HCT116 (cell line): Measurements from ENCODE around the gene GPM6B. TPM values are rescaled to one million over a fixed set of nuclear protein-coding genes. Genes with fewer than 3 reads are reported as not detected.

Source experiments
- ATAC-seq: fragments of 200-7000 bp; cut with Tn5 transposase; 2 replicates; pipeline ENCODE4 v1.9.1; 2020; ENCODE audit warnings: mild to moderate bottlenecking, moderate library complexity
- BruUV-seq: library from RNA; stranded (reverse); fragments of 400-500 nt; replicated peaks from 2 replicates; lab custom pipeline; 2021; lab: Mats Ljungman, UMichigan
- CTCF ChIA-PET: fragments of 300-600 bp; sonication (Branson Sonifier 250); formaldehyde crosslinking; loops from one replicate; lab custom pipeline; 2021; ENCODE audit warnings: antibody characterized with exemption; lab: Charles Lee
- POLR2A ChIA-PET: fragments of 300-600, 350-600 bp; sonication (Branson Sonifier 250); formaldehyde crosslinking; loops from one replicate; lab custom pipeline; 2021; ENCODE audit warnings: antibody characterized with exemption; lab: Charles Lee
- RAD21 ChIA-PET, 2 experiments: fragments of 300-600 bp; sonication (Branson Sonifier 250); formaldehyde crosslinking; loops; one replicate each; lab custom pipeline; 2023; ENCODE audit warnings: low total read pairs in 2 of 2; ENCODE audit not compliant: uncharacterized antibody in 2 of 2, unreplicated experiment in 2 of 2, low non-redundant PET in 1 of 2; lab: Charles Lee
- DNase-seq: peaks from one replicate; pipeline ENCODE4 v3.0.0-alpha.2; 2010; ENCODE audit warnings: low read depth, low spot score
- H2AFZ ChIP-seq: fragments of 200-600 bp; shearing (Covaris generic), sonication (generic); 2 replicates; pipeline ENCODE4 v1.6.1; 2017; ENCODE audit warnings: low read depth, mixed run types, mixed read lengths, antibody characterized with exemption, low read length; ENCODE audit not compliant: poor library complexity, severe bottlenecking
- H3K27ac ChIP-seq: 2 replicates; pipeline ENCODE4 v1.5.1; 2012; ENCODE audit warnings: low read depth, low read length
- H3K27me3 ChIP-seq: fragments of 200-600 bp; sonication (generic); 2 replicates; pipeline ENCODE4 v1.6.1; 2016; ENCODE audit warnings: mixed run types, low read length, mixed read lengths; ENCODE audit not compliant: insufficient read depth
- H3K36me3 ChIP-seq, 2 experiments: fragments of 200-500 bp in 1 of 2; fragments of 200-600 bp in 1 of 2; sonication (Bioruptor generic) in 1 of 2; sonication (generic) in 1 of 2; 2 replicates each; pipeline versions ENCODE4 v1.5.1 to v1.6.1; 2014 to 2016; ENCODE audit warnings: low read length in 2 of 2, inconsistent platforms in 1 of 2, mixed read lengths in 1 of 2, mixed run types in 1 of 2; ENCODE audit not compliant: insufficient read depth in 2 of 2, control insufficient read depth in 1 of 2
- H3K4me1 ChIP-seq, 2 experiments: fragments of 200-600 bp in 1 of 2; sonication (generic) in 1 of 2; 2 replicates each; pipeline versions ENCODE4 v1.5.1 to v1.6.1; 2012 to 2017; ENCODE audit warnings: low read length in 2 of 2, inconsistent platforms in 1 of 2, mild to moderate bottlenecking in 1 of 2, mixed read lengths in 1 of 2, mixed run types in 1 of 2, moderate library complexity in 1 of 2; ENCODE audit not compliant: insufficient read depth in 2 of 2, control insufficient read depth in 1 of 2
- H3K4me2 ChIP-seq: fragments of 200-600 bp; sonication (generic); 2 replicates; pipeline ENCODE4 v1.6.1; 2017; ENCODE audit warnings: mixed run types, low read length, mixed read lengths
- H3K4me3 ChIP-seq, 2 experiments: fragments of 200-600 bp in 1 of 2; sonication (generic) in 1 of 2; replicated peaks in 1 of 2; 2 replicates each; pipeline ENCODE4 v1.5.1; 2011 to 2016; ENCODE audit warnings: low read length in 2 of 2, control low read depth in 1 of 2, low read depth in 1 of 2, mild to moderate bottlenecking in 1 of 2, mixed read lengths in 1 of 2, mixed run types in 1 of 2
- H3K79me2 ChIP-seq: fragments of 200-600 bp; sonication (generic); 2 replicates; pipeline ENCODE4 v1.6.1; 2017; ENCODE audit warnings: mild to moderate bottlenecking, mixed run types, low read length, moderate library complexity, mixed read lengths; ENCODE audit not compliant: insufficient read depth
- H3K9ac ChIP-seq: fragments of 200-600 bp; sonication (generic); 2 replicates; pipeline ENCODE4 v1.6.1; 2016; ENCODE audit warnings: low read length, mixed read lengths
- H3K9me2 ChIP-seq: fragments of 200-600 bp; sonication (generic), shearing (Covaris generic); 2 replicates; pipeline ENCODE4 v1.6.1; 2017; ENCODE audit warnings: mixed run types, mild to moderate bottlenecking, moderate library complexity; ENCODE audit not compliant: insufficient read depth
- H3K9me3 ChIP-seq, 2 experiments: fragments of 200-500 bp in 1 of 2; fragments of 200-600 bp in 1 of 2; sonication (Bioruptor generic) in 1 of 2; sonication (generic) in 1 of 2; 2 replicates each; pipeline ENCODE4 v1.6.1; 2014 to 2017; ENCODE audit warnings: low read length in 2 of 2, mixed read lengths in 2 of 2, inconsistent platforms in 1 of 2, low read depth in 1 of 2, mild to moderate bottlenecking in 1 of 2, mixed run types in 1 of 2, moderate library complexity in 1 of 2; ENCODE audit not compliant: control insufficient read depth in 1 of 2, insufficient read depth in 1 of 2
- H4K20me1 ChIP-seq: fragments of 200-600 bp; sonication (generic), shearing (Covaris generic); 2 replicates; pipeline ENCODE4 v1.6.1; 2017; ENCODE audit warnings: mixed run types, mild to moderate bottlenecking, moderate library complexity; ENCODE audit not compliant: insufficient read depth
- CEBPB ChIP-seq: IDR thresholded peaks from 2 replicates; pipeline ENCODE4 v1.6.1; 2012; ENCODE audit warnings: low read depth
- EGR1 ChIP-seq: IDR thresholded peaks from 2 replicates; pipeline ENCODE4 v1.6.1; 2012; ENCODE audit warnings: low read depth
- ELF1 ChIP-seq: IDR thresholded peaks from 2 replicates; pipeline ENCODE4 v1.6.1; 2012; ENCODE audit warnings: low read depth, borderline replicate concordance
- EZH2 ChIP-seq: fragments of 200-600 bp; sonication (generic); IDR thresholded peaks from 2 replicates; pipeline ENCODE4 v1.6.1; 2017; ENCODE audit warnings: antibody characterized with exemption, mixed run types
- EZH2phosphoT487 ChIP-seq: fragments of 200-600 bp; IDR thresholded peaks from 2 replicates; pipeline ENCODE4 v1.6.1; 2018; ENCODE audit warnings: antibody characterized with exemption, borderline replicate concordance
- JUND ChIP-seq: IDR thresholded peaks from 2 replicates; pipeline ENCODE4 v1.6.1; 2012
- MAX ChIP-seq: IDR thresholded peaks from 2 replicates; pipeline ENCODE4 v1.6.1; 2012
- POLR2A ChIP-seq: IDR thresholded peaks from 2 replicates; pipeline ENCODE4 v1.7.0; 2011; ENCODE audit warnings: borderline replicate concordance; ENCODE audit not compliant: insufficient read depth, insufficient read length; ENCODE audit errors: extremely low read depth
- RAD21 ChIP-seq: IDR thresholded peaks from 2 replicates; pipeline ENCODE4 v1.6.1; 2012; ENCODE audit warnings: low read depth, mild to moderate bottlenecking
- SIN3A ChIP-seq: IDR thresholded peaks from 2 replicates; pipeline ENCODE4 v1.6.1; 2012; ENCODE audit warnings: low read depth
- SRF ChIP-seq: IDR thresholded peaks from 2 replicates; pipeline ENCODE4 v1.6.1; 2012; ENCODE audit warnings: low read depth
- TCF7L2 ChIP-seq: IDR thresholded peaks from 2 replicates; pipeline ENCODE4 v1.7.0; 2011; ENCODE audit warnings: borderline replicate concordance, inconsistent platforms; ENCODE audit not compliant: insufficient read depth, insufficient read length; ENCODE audit errors: extremely low read depth
- YY1 ChIP-seq: IDR thresholded peaks from 2 replicates; pipeline ENCODE4 v1.6.1; 2011; ENCODE audit warnings: low read length, low read depth, moderate library complexity, mild to moderate bottlenecking; ENCODE audit not compliant: insufficient replicate concordance; ENCODE audit errors: extremely low read depth
- ZFX ChIP-seq: fragments of 450-650 bp; IDR thresholded peaks from 2 replicates; pipeline ENCODE4 v1.6.1; 2017
- ZNF274 ChIP-seq: fragments of 200-500 bp; sonication (Bioruptor generic); IDR thresholded peaks from 2 replicates; pipeline ENCODE4 v1.6.1; 2014; ENCODE audit warnings: mild to moderate bottlenecking, low read depth, low read length, inconsistent platforms
- intact Hi-C: fragments of 100-400 bp; cut with micrococcal nuclease; formaldehyde crosslinking; loops from 2 replicates; pipeline ENCODE4 v1.10.0; 2022
- total RNA-seq: library from RNA; stranded (reverse); gene quantifications from one replicate; pipeline ENCODE4 v1.2.1, GENCODE V29; 2021; ENCODE audit not compliant: unreplicated experiment
- TF ChIP-seq, protein P1 (sequence below), 3 experiments: fragments of 200-600 bp in 1 of 3; sonication (generic) in 1 of 3; IDR thresholded peaks in 2 of 3; conservative IDR thresholded peaks in 1 of 3; 2 replicates each; pipeline ENCODE4 v1.5.1; 2012 to 2017; ENCODE audit warnings: low read depth in 2 of 3, low read length in 2 of 3, antibody characterized with exemption in 1 of 3, borderline replicate concordance in 1 of 3, control low read depth in 1 of 3, mild to moderate bottlenecking in 1 of 3, mixed read lengths in 1 of 3, mixed run types in 1 of 3, moderate library complexity in 1 of 3; ENCODE audit not compliant: insufficient read depth in 1 of 3

Gene GPM6B
- total RNA-seq, 1 experiment from 2014 or later = 0.07 TPM

GRCh38 chrX:13859724-13860123, 42.8 kb upstream of the GPM6B start:
- no peaks in the 10 kb centered on the region for H3K79me2 ChIP-seq
- no TSS peak for BruUV-seq
- H3K4me3 ChIP-seq = no peak overlapping the region
- ChIA-PET POLR2A (no interaction called here), RAD21 (no interaction called here), CTCF (no interaction called here)
- intact Hi-C loops = no loop called here
- no peaks in the 10 kb centered on the region for H3K9me3 ChIP-seq
- DNase-seq (no peak), ATAC-seq (no peak)
- H3K27me3 ChIP-seq = peaks cover 6% of the 10 kb centered on the region; the same call in 1 of the 2 replicates
- H3K27ac ChIP-seq = no peak overlapping the region
- TF ChIP-seq SIN3A = no peak
- no peak for TF ChIP-seq JUND
- no peak for TF ChIP-seq ZFX
- no peak for TF ChIP-seq ELF1
- no peak for TF ChIP-seq RAD21
- TF ChIP-seq ZNF274 = no peak
- no peak for TF ChIP-seq CEBPB
- no peak for TF ChIP-seq EZH2
- TF ChIP-seq EGR1 = no peak
- TF ChIP-seq TCF7L2 = no peak
- no peak for TF ChIP-seq EZH2phosphoT487
- no peaks in the 10 kb centered on the region for H3K36me3 ChIP-seq
- H3K4me2 ChIP-seq = no peak overlapping the region
- H3K9me2 ChIP-seq = no peaks in the 10 kb centered on the region
- no peaks in the 10 kb centered on the region for H4K20me1 ChIP-seq
- no peaks in the 10 kb centered on the region for H3K4me1 ChIP-seq
- no peak overlapping the region for H2AFZ ChIP-seq
- H3K9ac ChIP-seq = no peak overlapping the region

DNA sequence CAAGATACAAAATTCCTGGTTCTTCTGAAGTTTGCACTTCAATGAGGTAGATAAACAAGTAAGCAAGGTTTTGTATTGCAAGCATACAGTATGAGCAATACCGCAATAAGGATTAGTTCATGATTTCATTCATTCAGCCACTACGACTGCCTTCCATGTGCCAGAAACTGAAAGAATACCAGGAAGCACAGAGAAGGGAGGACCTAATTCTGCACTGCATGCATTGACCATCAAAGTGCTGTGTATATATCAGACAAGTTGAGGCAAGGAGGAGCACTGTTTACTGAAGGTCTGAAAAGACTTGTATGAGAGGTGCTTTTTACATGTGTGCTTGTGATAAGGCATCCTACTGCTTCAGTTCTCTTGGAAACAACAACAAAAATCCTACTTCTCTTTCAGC, 40.9 kb upstream of the GPM6B start:
- Histone ChIP-seq H2AFZ (no peak overlapping the region), H3K4me1 (no peaks in the 10 kb centered on the region), H3K36me3 (no peaks in the 10 kb centered on the region), H3K9ac (no peak overlapping the region), H3K27me3 (0 out of 2 replicates have a peak, but pooled peaks cover 3% of the 10 kb centered on the region), H3K4me2 (no peak overlapping the region), H3K4me3 (no peak overlapping the region), H4K20me1 (no peaks in the 10 kb centered on the region), H3K79me2 (no peaks in the 10 kb centered on the region), H3K27ac (no peak overlapping the region), H3K9me2 (no peaks in the 10 kb centered on the region), H3K9me3 (no peaks in the 10 kb centered on the region)
- BruUV-seq = no TSS peak
- ChIA-PET RAD21 (no interaction called here), POLR2A (no interaction called here), CTCF (no interaction called here)
- no peak for ATAC-seq
- intact Hi-C loops = no loop called here
- no peak for DNase-seq
- TF ChIP-seq RAD21 (no peak), POLR2A (no peak), EGR1 (no peak), EZH2 (no peak), ZNF274 (no peak), SRF (no peak), CEBPB (no peak), MAX (no peak), YY1 (no peak), TCF7L2 (no peak)
- TF ChIP-seq, protein P1, sequence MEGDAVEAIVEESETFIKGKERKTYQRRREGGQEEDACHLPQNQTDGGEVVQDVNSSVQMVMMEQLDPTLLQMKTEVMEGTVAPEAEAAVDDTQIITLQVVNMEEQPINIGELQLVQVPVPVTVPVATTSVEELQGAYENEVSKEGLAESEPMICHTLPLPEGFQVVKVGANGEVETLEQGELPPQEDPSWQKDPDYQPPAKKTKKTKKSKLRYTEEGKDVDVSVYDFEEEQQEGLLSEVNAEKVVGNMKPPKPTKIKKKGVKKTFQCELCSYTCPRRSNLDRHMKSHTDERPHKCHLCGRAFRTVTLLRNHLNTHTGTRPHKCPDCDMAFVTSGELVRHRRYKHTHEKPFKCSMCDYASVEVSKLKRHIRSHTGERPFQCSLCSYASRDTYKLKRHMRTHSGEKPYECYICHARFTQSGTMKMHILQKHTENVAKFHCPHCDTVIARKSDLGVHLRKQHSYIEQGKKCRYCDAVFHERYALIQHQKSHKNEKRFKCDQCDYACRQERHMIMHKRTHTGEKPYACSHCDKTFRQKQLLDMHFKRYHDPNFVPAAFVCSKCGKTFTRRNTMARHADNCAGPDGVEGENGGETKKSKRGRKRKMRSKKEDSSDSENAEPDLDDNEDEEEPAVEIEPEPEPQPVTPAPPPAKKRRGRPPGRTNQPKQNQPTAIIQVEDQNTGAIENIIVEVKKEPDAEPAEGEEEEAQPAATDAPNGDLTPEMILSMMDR (IDR thresholded peaks at IDR 0.05 in 2 of 3, conservative IDR thresholded peaks at IDR 0.05 in 1 of 3; ENCODE audit: borderline replicate concordance in 1 of 3, insufficient read depth in 1 of 3, low read depth in 2 of 3, low read length in 2 of 3) = no peak
